Fibroblast of skin of scalp (primary cell): ENCODE results near the gene TBK1.
"Not testable (repeated sequence)": the region's sequence is repeated elsewhere in the genome, so short reads cannot be mapped to it uniquely, and the experiment has no call there.

Source experiments
- DNase-seq: peaks from one replicate; pipeline ENCODE4 v3.0.0-alpha.2; 2013

The TBK1 gene

GRCh38 chr12:64497484-64497883 is 45.6 kb downstream of the TBK1 start:
- no peak for DNase-seq

GRCh38 chr12:64497903-64498302 is 46.0 kb downstream of the TBK1 start:
- DNase-seq: no peak

- DNase-seq: no peak
Observed at GRCh38 chr12:64500394-64500793, 48.5 kb downstream of the TBK1 start.

- no peak for DNase-seq
Observed at GRCh38 chr12:64501486-64501885, 49.6 kb downstream of the TBK1 start.

GRCh38 chr12:64506955-64507354 is 55.0 kb downstream of the TBK1 start:
- DNase-seq: no peak

GRCh38 chr12:64510667-64511066 is 58.7 kb downstream of the TBK1 start:
- no peak for DNase-seq

- no peak for DNase-seq
Observed at GRCh38 chr12:64518396-64518795, 66.5 kb downstream of the TBK1 start.

- no peak for DNase-seq
Observed at GRCh38 chr12:64521833-64522232, 69.9 kb downstream of the TBK1 start.

- DNase-seq: peak; percentile 65
Observed at GRCh38 chr12:64522316-64522715, 70.4 kb downstream of the TBK1 start.

- peak; percentile 64 for DNase-seq
Observed at GRCh38 chr12:64522807-64523206, 70.9 kb downstream of the TBK1 start.

- peak; percentile 97 for DNase-seq
Observed at GRCh38 chr12:64523565-64524444, 71.9 kb downstream of the TBK1 start.

GRCh38 chr12:64525461-64526160 is 73.7 kb downstream of the TBK1 start:
- DNase-seq: no peak

GRCh38 chr12:64526859-64527258 is 74.9 kb downstream of the TBK1 start:
- peak; percentile 20 for DNase-seq

- no peak for DNase-seq
Observed at GRCh38 chr12:64528616-64529015, 76.7 kb downstream of the TBK1 start.

- DNase-seq: no peak
Observed at GRCh38 chr12:64530566-64530965, 78.6 kb downstream of the TBK1 start.

GRCh38 chr12:64531665-64532334 is 79.9 kb downstream of the TBK1 start:
- no peak for DNase-seq

GRCh38 chr12:64532734-64533351 is 80.9 kb downstream of the TBK1 start:
- DNase-seq: no peak

- DNase-seq: no peak
Observed at GRCh38 chr12:64534672-64535199, 82.8 kb downstream of the TBK1 start.

GRCh38 chr12:64538121-64538520 is 86.2 kb downstream of the TBK1 start:
- no peak for DNase-seq

- DNase-seq: not testable (repeated sequence)
Observed at GRCh38 chr12:64542409-64543047, 90.6 kb downstream of the TBK1 start.

GRCh38 chr12:64544371-64545080 is 92.6 kb downstream of the TBK1 start:
- no peak for DNase-seq

- DNase-seq: no peak
Observed at GRCh38 chr12:64545081-64545382, 93.1 kb downstream of the TBK1 start.
